Mesendoderm (in vitro differentiated cells): ENCODE results near the gene DDX42.
A peak's percentile ranks its signal among the peaks of the same experiment; 100 is the strongest.

Experiments
- DNase-seq: peaks from one replicate; pipeline ENCODE4 v3.0.0; 2013
- H2AK5ac ChIP-seq: 2 replicates; pipeline ENCODE4 v1.6.1; 2013; ENCODE audit warnings: low read length, inconsistent platforms
- H2BK120ac ChIP-seq: 2 replicates; pipeline ENCODE4 v1.6.1; 2013; ENCODE audit warnings: low read depth, mild to moderate bottlenecking, low read length, moderate library complexity, mixed read lengths
- H2BK15ac ChIP-seq: replicated peaks from 2 replicates; pipeline ENCODE4 v1.6.1; 2013; ENCODE audit warnings: low read depth, mild to moderate bottlenecking, moderate library complexity
- H2BK5ac ChIP-seq: 2 replicates; pipeline ENCODE4 v1.6.1; 2013; ENCODE audit warnings: low read length, inconsistent platforms
- H3K18ac ChIP-seq: 2 replicates; pipeline ENCODE4 v1.6.1; 2013; ENCODE audit warnings: mild to moderate bottlenecking, low read length, mixed read lengths
- H3K23ac ChIP-seq: one replicate; pipeline ENCODE4 v1.6.1; 2013; ENCODE audit warnings: low read length
- H3K27ac ChIP-seq: 2 replicates; pipeline ENCODE4 v1.5.1; 2013; ENCODE audit warnings: low read depth, mild to moderate bottlenecking, inconsistent platforms, low read length, moderate library complexity
- H3K27me3 ChIP-seq: 2 replicates; pipeline ENCODE4 v1.6.1; 2013; ENCODE audit warnings: low read length, control low read depth, mild to moderate bottlenecking, inconsistent platforms; ENCODE audit not compliant: insufficient read depth, poor library complexity
- H3K36me3 ChIP-seq: 2 replicates; pipeline ENCODE4 v1.6.1; 2013; ENCODE audit warnings: low read length, inconsistent platforms; ENCODE audit not compliant: control insufficient read depth, insufficient read depth
- H3K4ac ChIP-seq: one replicate; pipeline ENCODE4 v1.6.1; 2013; ENCODE audit warnings: low read depth, mild to moderate bottlenecking, low read length, moderate library complexity
- H3K4me1 ChIP-seq: 2 replicates; pipeline ENCODE4 v1.6.1; 2013; ENCODE audit warnings: low read depth, low read length, inconsistent platforms; ENCODE audit not compliant: control insufficient read depth
- H3K4me2 ChIP-seq: 2 replicates; pipeline ENCODE4 v1.6.1; 2013; ENCODE audit warnings: low read length
- H3K4me3 ChIP-seq: 2 replicates; pipeline ENCODE4 v1.5.1; 2013; ENCODE audit warnings: mild to moderate bottlenecking, low read length
- H3K56ac ChIP-seq: one replicate; pipeline ENCODE4 v1.6.1; 2013; ENCODE audit warnings: low read length
- H3K79me1 ChIP-seq: 2 replicates; pipeline ENCODE4 v1.6.1; 2013; ENCODE audit warnings: low read length, inconsistent platforms
- H3K79me2 ChIP-seq: 2 replicates; pipeline ENCODE4 v1.6.1; 2013; ENCODE audit warnings: mild to moderate bottlenecking, low read length; ENCODE audit not compliant: control insufficient read depth, insufficient read depth
- H3K9ac ChIP-seq: 2 replicates; pipeline ENCODE4 v1.6.1; 2013; ENCODE audit warnings: low read length, inconsistent platforms
- H4K5ac ChIP-seq: one replicate; pipeline ENCODE4 v1.6.1; 2013; ENCODE audit warnings: low read length
- H4K8ac ChIP-seq: one replicate; pipeline ENCODE4 v1.6.1; 2013; ENCODE audit warnings: low read depth, mild to moderate bottlenecking, control low read depth, low read length, moderate library complexity
- WGBS: extraction: QIAGEN DNeasy Blood & Tissue Kit; methylation state at CpG from one replicate; pipeline ENCODE4 v1.1.7; 2013; ENCODE audit warnings: low lambda C conversion rate, missing lambda C conversion rate; ENCODE audit not compliant: insufficient coverage; ENCODE audit errors: extremely low coverage; 5-methylcytosine and 5-hydroxymethylcytosine counted together

The DDX42 gene

GRCh38 chr17:63741408-63742173 is 32.4 kb upstream of the DDX42 start, which contains the start of gene STRADA:
TSS of gene STRADA (minus strand) at chr17:63741799. CDS start at chr17:63728369, 13,430 bp downstream.
- Histone ChIP-seq H3K23ac (no peak within 1 kb of the TSS), H3K27me3 (no peaks in the 10 kb centered on the region), H2BK120ac (peak within 1 kb of the TSS; percentile 32), H2BK15ac (no peak within 1 kb of the TSS), H3K9ac (peak within 1 kb of the TSS; percentile 96), H3K79me1 (peaks cover 2% of the 10 kb centered on the region), H2BK5ac (peak within 1 kb of the TSS; percentile 45), H3K79me2 (peaks cover 4% of the 10 kb centered on the region), H3K56ac (peak within 1 kb of the TSS; percentile 97), H3K27ac (peak within 1 kb of the TSS; percentile 98), H4K8ac (peak within 1 kb of the TSS; percentile 83), H3K4me1 (peaks cover 3% of the 10 kb centered on the region), H3K4ac (peak within 1 kb of the TSS; percentile 60), H3K36me3 (peaks cover 4% of the 10 kb centered on the region), H4K5ac (peak within 1 kb of the TSS; percentile 59), H3K4me3 (peak within 1 kb of the TSS; percentile 91), H3K4me2 (peak within 1 kb of the TSS; percentile 65), H3K18ac (peak within 1 kb of the TSS; percentile 85), H2AK5ac (peak within 1 kb of the TSS; percentile 22)
- peak; percentile 99 for DNase-seq
- no CpG with 5 or more reads among the region's 61 CpGs for WGBS

- no peaks in the 10 kb centered on the region for H3K27me3 ChIP-seq
- no peak overlapping the region for H3K18ac ChIP-seq
- no peak overlapping the region for H3K23ac ChIP-seq
- no peak overlapping the region for H3K27ac ChIP-seq
- no peak overlapping the region for H2BK5ac ChIP-seq
- H3K9ac ChIP-seq, result no peak overlapping the region
- no peak for DNase-seq
- H2BK120ac ChIP-seq, result no peak overlapping the region
- H3K79me2 ChIP-seq, result no peaks in the 10 kb centered on the region
- H2BK15ac ChIP-seq, result no peak overlapping the region
- no peak overlapping the region for H3K4ac ChIP-seq
- WGBS, result no CpG with 5 or more reads among the region's 8 CpGs
- no peak overlapping the region for H3K4me3 ChIP-seq
- H3K56ac ChIP-seq, result no peak overlapping the region
- H3K79me1 ChIP-seq, result no peaks in the 10 kb centered on the region
- H3K36me3 ChIP-seq, result peaks cover 6% of the 10 kb centered on the region
- H3K4me1 ChIP-seq, result no peaks in the 10 kb centered on the region
- no peak overlapping the region for H3K4me2 ChIP-seq
- H2AK5ac ChIP-seq, result no peak overlapping the region
- no peak overlapping the region for H4K5ac ChIP-seq
- no peak overlapping the region for H4K8ac ChIP-seq
These were observed 22.2 kb upstream of the DDX42 start for GRCh38 chr17:63751806-63752205.

GRCh38 chr17:63752707-63753106 is 21.3 kb upstream of the DDX42 start:
- Histone ChIP-seq H3K23ac (no peak overlapping the region), H4K8ac (no peak overlapping the region), H3K9ac (no peak overlapping the region), H3K18ac (no peak overlapping the region), H3K79me2 (no peaks in the 10 kb centered on the region), H3K27me3 (no peaks in the 10 kb centered on the region), H3K79me1 (no peaks in the 10 kb centered on the region), H3K36me3 (peaks cover 7% of the 10 kb centered on the region), H3K56ac (no peak overlapping the region), H3K4ac (no peak overlapping the region), H2BK15ac (no peak overlapping the region), H2AK5ac (no peak overlapping the region), H2BK5ac (no peak overlapping the region), H3K27ac (no peak overlapping the region), H3K4me1 (no peaks in the 10 kb centered on the region), H3K4me2 (no peak overlapping the region), H3K4me3 (no peak overlapping the region), H2BK120ac (no peak overlapping the region), H4K5ac (no peak overlapping the region)
- no CpG with 5 or more reads among the region's 1 CpG for WGBS
- DNase-seq, result no peak

- DNase-seq, result no peak
- no peak overlapping the region for H4K8ac ChIP-seq
- no peak overlapping the region for H2BK120ac ChIP-seq
- H3K18ac ChIP-seq, result no peak overlapping the region
- no peaks in the 10 kb centered on the region for H3K4me1 ChIP-seq
- no peak overlapping the region for H3K27ac ChIP-seq
- no peak overlapping the region for H3K4me2 ChIP-seq
- H3K79me2 ChIP-seq, result no peaks in the 10 kb centered on the region
- no peaks in the 10 kb centered on the region for H3K27me3 ChIP-seq
- H3K56ac ChIP-seq, result no peak overlapping the region
- no peak overlapping the region for H3K9ac ChIP-seq
- H3K23ac ChIP-seq, result no peak overlapping the region
- no peak overlapping the region for H4K5ac ChIP-seq
- no peaks in the 10 kb centered on the region for H3K79me1 ChIP-seq
- no peak overlapping the region for H2AK5ac ChIP-seq
- peaks cover 8% of the 10 kb centered on the region for H3K36me3 ChIP-seq
- no peak overlapping the region for H3K4me3 ChIP-seq
- H2BK5ac ChIP-seq, result no peak overlapping the region
- WGBS, result no CpG with 5 or more reads among the region's 1 CpG
- H2BK15ac ChIP-seq, result no peak overlapping the region
- no peak overlapping the region for H3K4ac ChIP-seq
These were observed 20.8 kb upstream of the DDX42 start for GRCh38 chr17:63753215-63753614.

GRCh38 chr17:63754046-63754445 is 19.9 kb upstream of the DDX42 start:
- no CpG with 5 or more reads among the region's 3 CpGs for WGBS
- H3K9ac ChIP-seq, result no peak overlapping the region

More at GRCh38 chr17:63754046-63754445, 19.9 kb upstream of the DDX42 start:
- no peak for DNase-seq
- Histone ChIP-seq H3K4me1 (no peaks in the 10 kb centered on the region), H3K79me2 (no peaks in the 10 kb centered on the region), H3K27ac (no peak overlapping the region), H3K4me3 (no peak overlapping the region), H2BK120ac (no peak overlapping the region), H3K18ac (no peak overlapping the region), H2AK5ac (no peak overlapping the region), H3K4ac (no peak overlapping the region), H3K23ac (no peak overlapping the region), H3K4me2 (no peak overlapping the region), H2BK5ac (no peak overlapping the region), H3K27me3 (no peaks in the 10 kb centered on the region), H3K56ac (no peak overlapping the region), H4K8ac (no peak overlapping the region), H3K36me3 (peaks cover 8% of the 10 kb centered on the region), H4K5ac (no peak overlapping the region), H3K79me1 (no peaks in the 10 kb centered on the region), H2BK15ac (no peak overlapping the region)
